CD4-positive, alpha-beta T cell treated with Interleukin-6 for 4 hours (primary cell): ENCODE data around the gene XYLT1.

Experiments used
- DNase-seq: peaks from one replicate; pipeline ENCODE4 v3.0.0-alpha.2; 2020; ENCODE audit warnings: mixed read lengths

Gene XYLT1

DNA sequence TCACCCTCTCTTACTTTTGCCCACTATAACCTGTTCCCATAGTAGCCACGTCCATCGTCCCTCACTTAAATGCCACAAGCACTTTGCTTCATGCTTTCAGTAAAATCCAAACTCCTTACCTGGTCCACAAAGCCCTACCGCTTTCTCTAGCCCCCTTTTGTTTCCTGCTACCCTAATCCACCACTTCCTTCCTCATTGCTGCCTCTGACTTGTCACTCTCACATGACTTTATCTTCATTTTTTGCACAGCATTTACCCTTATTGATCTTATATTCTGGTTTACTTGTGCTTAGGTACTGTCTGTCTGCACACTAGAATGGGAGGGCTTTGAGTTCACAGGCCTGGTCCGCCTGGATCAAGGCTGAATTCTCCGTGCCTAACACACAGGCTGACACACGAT is 340.0 kb downstream of the XYLT1 start:
- no peak for DNase-seq

DNA sequence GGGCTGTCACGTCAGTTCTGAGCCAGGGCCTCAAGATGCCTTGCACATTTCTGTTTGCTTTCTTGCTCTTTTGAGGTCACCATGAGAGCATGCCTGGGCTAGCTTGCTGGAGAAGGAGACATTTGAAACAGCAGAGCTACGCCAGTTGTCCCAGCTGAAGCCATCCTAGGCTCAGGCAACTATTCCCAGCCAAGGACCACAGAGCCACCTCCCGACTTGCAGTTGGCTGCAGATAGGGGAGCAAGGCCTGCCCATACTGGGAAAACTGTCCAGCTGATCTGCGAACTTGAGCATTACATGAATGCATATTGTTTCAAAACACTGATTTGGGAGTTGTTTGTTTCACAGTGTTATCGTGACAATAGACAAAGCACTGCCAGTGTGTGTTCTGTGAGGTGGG is 340.8 kb downstream of the XYLT1 start:
- no peak for DNase-seq

GRCh38 chr16:17128791-17129190 is 342.0 kb downstream of the XYLT1 start:
- DNase-seq = no peak

DNA sequence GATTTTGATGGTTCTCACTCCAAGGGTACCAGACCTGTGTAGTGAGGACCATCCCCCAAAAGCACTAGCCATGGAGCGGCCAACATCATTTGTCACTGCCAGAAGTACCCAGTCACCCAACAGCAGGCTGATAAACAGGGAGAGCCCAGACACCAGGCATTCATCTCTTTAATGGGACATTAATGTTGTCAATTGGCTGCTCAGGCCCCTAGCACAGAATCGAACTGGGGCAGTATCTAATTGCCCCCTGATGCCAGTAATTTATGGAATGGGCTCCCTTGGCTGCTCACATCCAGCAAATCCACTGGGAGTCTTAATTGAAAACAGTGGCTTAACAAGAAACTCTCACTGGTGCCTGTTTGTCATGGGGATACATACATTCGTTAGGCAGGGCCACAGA is 344.6 kb downstream of the XYLT1 start:
- no peak for DNase-seq

GRCh38 chr16:17125671-17126070 is 345.1 kb downstream of the XYLT1 start:
- DNase-seq = no peak

DNA sequence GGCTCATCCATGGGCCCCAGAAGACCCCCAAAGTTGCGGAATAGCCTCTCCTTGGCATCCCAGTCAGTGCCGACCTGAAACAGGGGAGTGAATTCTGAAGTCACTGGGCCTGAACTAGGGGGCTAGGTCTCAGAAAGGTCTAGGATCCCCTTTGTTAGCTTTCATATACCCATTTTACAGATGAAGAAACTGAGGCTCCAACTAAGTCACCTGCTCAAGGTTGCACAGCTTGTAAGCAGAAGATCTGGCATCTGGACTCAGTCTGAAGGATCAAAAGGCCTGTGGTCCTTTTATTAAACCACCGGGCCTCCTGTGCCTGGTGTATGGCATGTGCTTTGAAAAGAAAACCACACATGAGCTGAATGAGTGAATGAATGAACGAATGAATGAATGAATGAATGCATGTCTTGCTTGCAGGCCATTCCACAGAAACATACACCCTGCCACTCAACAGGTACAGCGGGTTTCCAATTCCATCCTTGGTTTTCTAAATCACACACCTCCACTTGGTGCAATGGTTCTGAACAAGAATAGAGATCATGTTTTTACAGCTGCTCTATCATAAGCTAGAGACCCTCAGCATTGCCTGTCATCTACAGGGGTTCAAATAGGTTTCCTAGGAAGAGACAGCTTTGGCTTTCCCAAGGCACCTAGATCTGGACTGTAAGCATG is 352.7 kb downstream of the XYLT1 start:
- no peak for DNase-seq

GRCh38 chr16:17116595-17117322 is 354.0 kb downstream of the XYLT1 start:
- DNase-seq = no peak

DNA sequence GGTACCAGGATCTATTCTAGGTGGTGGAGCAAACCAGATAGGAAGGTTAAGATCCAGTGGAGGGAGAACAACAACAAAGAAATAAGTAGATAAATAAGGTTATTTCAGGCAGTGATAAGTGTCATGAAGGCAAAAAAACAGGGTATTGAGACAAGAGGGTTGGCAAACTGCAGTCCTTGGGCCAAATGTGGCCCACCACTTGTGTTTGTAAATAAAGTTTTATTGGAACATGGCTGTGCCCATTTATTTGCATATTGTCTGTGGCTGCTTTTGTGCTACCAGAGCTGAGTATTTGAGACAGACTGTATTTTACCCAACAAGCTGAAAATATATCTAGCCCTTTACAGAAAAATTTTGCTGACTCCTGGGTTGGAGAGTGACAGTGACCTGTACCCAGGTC is 361.3 kb downstream of the XYLT1 start:
- no peak for DNase-seq

GRCh38 chr16:17108596-17108995 is 362.2 kb downstream of the XYLT1 start:
- no peak for DNase-seq

DNA sequence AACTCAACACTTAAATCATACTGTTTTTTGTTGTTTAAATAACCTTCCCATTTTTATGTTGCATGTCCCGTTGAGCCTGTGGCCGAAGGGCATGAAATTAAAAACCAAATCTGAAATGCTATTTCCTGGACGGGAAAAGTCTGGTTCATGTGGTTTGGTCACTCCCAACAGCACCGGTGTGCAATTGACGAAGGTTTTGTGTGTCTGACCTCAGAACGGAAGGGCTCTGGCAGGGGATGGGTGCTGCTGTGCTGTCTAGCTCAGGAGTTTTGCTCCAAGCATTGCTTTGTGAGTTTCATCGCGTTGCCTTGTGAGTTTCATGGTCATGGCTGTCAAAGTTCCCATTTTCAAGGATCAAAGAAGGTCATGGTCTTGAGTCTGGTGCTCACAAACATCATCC is 363.3 kb downstream of the XYLT1 start:
- no peak for DNase-seq

DNA sequence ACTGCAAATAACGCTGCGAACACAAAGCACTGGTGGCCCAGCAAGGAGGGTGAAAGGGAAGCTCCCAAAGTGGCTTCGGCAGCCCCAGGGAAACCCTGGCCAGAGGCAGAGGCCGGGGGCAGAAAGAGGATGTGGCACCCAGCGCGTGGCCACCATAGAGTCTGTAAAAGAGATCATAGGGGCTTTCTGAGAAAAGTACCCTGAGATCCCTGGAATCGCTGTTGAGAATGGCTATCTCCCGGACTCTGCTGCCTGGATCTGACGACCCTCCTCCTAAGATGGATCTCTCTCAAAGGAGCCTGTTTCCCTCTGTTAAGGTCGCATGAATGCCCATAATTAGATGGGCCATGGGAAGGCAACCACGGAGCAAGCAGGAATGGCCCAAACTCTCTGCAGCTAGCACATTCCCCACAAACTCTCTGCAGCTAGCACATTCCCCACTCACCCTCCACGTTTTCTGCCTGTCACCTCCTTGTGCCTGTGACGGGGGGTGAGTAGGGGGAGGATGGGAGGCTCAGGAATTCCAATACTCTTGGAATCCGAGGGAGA is 364.4 kb downstream of the XYLT1 start:
- no peak for DNase-seq

GRCh38 chr16:17105239-17105797 is 365.4 kb downstream of the XYLT1 start:
- no peak for DNase-seq

- no peak for DNase-seq
These were observed 366.1 kb downstream of the XYLT1 start for GRCh38 chr16:17104654-17105053.

DNA sequence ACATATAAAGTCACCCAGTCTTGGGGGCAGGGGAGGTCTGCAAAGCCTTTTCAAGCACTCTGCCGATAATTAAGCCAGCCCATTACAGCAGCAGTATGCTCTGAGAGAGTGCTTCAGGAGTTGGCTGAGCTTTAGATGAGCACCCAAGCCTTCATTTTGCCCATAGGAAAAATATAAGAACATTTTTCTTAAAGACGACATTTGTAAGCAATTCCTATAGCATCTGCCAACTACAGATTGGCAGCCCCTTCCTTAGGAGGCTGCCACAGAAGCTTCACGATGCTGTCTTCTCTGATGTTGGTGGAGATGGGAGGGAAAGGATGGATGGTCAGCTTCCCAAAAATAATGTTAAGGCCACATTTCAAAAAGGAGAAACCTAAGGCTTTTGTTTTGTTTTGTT is 367.5 kb downstream of the XYLT1 start:
- no peak for DNase-seq

- DNase-seq = no peak
These were observed 369.1 kb downstream of the XYLT1 start for GRCh38 chr16:17101646-17102045.

- no peak for DNase-seq
These were observed 372.1 kb downstream of the XYLT1 start for GRCh38 chr16:17098685-17099084.

DNA sequence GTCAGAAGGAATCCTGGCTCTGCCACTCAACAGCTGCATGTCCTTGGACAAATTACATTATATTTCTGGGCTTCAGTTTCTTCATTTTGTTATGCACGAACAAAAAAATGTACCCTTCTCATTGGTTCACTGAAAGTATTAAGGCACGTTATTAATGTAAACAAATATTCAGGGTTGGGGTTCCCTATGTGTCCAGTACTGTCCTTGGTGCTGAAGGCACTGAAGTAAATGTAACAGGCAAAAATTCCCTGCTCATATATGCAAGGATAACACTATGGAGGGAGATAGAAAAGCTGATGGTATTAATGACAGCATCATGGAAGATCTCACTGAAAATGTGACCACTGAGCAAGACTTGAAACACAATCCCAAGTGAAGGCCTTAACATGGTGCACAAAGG is 386.6 kb downstream of the XYLT1 start:
- no peak for DNase-seq

GRCh38 chr16:17083628-17084027 is 387.1 kb downstream of the XYLT1 start:
- DNase-seq = no peak

- no peak for DNase-seq
These were observed 388.5 kb downstream of the XYLT1 start for GRCh38 chr16:17082095-17082882.

- no peak for DNase-seq
These were observed 390.7 kb downstream of the XYLT1 start for GRCh38 chr16:17080105-17080504.

- no peak for DNase-seq
These were observed 391.7 kb downstream of the XYLT1 start for GRCh38 chr16:17078931-17079631.

GRCh38 chr16:17076818-17077498 is 393.8 kb downstream of the XYLT1 start:
- DNase-seq = no peak
